PC-3 (cell line): ENCODE measurements around the gene KANK4. TPM values are rescaled to one million over a fixed set of nuclear protein-coding genes. Genes with fewer than 3 reads are reported as not detected.

Experiments
- ATAC-seq: fragments of 200-7000 bp; cut with Tn5 transposase; 2 replicates; pipeline ENCODE4 v1.9.1; 2020; ENCODE audit warnings: mild to moderate bottlenecking, moderate library complexity
- BruUV-seq: library from RNA; stranded (reverse); fragments of 400-500 nt; replicated peaks from 2 replicates; lab custom pipeline; 2021; lab: Mats Ljungman, UMichigan
- CTCF ChIA-PET: fragments of 300-600 bp; sonication (Branson Sonifier 250); formaldehyde crosslinking; loops from one replicate; lab custom pipeline; 2022; ENCODE audit warnings: antibody characterized with exemption; lab: Charles Lee
- POLR2A ChIA-PET: fragments of 300-600 bp; sonication (Branson Sonifier 250); formaldehyde crosslinking; loops from one replicate; lab custom pipeline; 2022; ENCODE audit warnings: antibody characterized with exemption; ENCODE audit not compliant: unreplicated experiment; lab: Charles Lee
- DNase-seq: peaks from one replicate; pipeline ENCODE4 v3.0.0-alpha.2; 2015
- H2AFZ ChIP-seq: fragments of 300-600 bp; sonication (generic); 2 replicates; pipeline ENCODE4 v1.6.0; 2016; ENCODE audit warnings: antibody characterized with exemption, low read length
- H3F3A ChIP-seq: fragments of 300-600 bp; sonication (generic); one replicate; pipeline ENCODE4 v1.6.0; 2017; ENCODE audit warnings: antibody characterized with exemption, low read length, control low read depth, mild to moderate bottlenecking; ENCODE audit not compliant: unreplicated experiment
- H3K27ac ChIP-seq: fragments of 300-600 bp; sonication (generic); 2 replicates; pipeline ENCODE4 v1.5.1; 2016; ENCODE audit warnings: mild to moderate bottlenecking, low read length
- H3K27me3 ChIP-seq: fragments of 300-600 bp; sonication (generic); 2 replicates; pipeline ENCODE4 v1.6.1; 2016; ENCODE audit warnings: low read length, mixed read lengths
- H3K36me3 ChIP-seq: fragments of 300-600 bp; sonication (generic); 2 replicates; pipeline ENCODE4 v1.6.1; 2016; ENCODE audit warnings: low read depth, mixed run types, low read length, mixed read lengths
- H3K4me1 ChIP-seq: fragments of 300-600 bp; sonication (generic); 2 replicates; pipeline ENCODE4 v1.5.1; 2016; ENCODE audit warnings: low read length; ENCODE audit not compliant: insufficient read depth
- H3K4me2 ChIP-seq: fragments of 300-600 bp; sonication (generic); 2 replicates; pipeline ENCODE4 v1.6.0; 2016; ENCODE audit warnings: low read length
- H3K4me3 ChIP-seq: fragments of 300-600 bp; sonication (generic); 2 replicates; pipeline ENCODE4 v1.5.1; 2016; ENCODE audit warnings: mild to moderate bottlenecking, low read length, mixed read lengths
- H3K79me2 ChIP-seq: fragments of 300-600 bp; sonication (generic); 2 replicates; pipeline ENCODE4 v1.6.1; 2017; ENCODE audit warnings: low read length, mixed read lengths
- H3K9ac ChIP-seq: fragments of 300-600 bp; sonication (generic); 2 replicates; pipeline ENCODE4 v1.6.0; 2016; ENCODE audit warnings: mild to moderate bottlenecking, low read length
- H3K9me2 ChIP-seq: fragments of 300-600 bp; sonication (generic); replicated peaks from 2 replicates; pipeline ENCODE4 v1.6.1; 2016; ENCODE audit warnings: mixed run types, low read length, mixed read lengths
- H3K9me3 ChIP-seq: fragments of 300-600 bp; sonication (generic); 2 replicates; pipeline ENCODE4 v1.6.1; 2016; ENCODE audit warnings: low read length, mixed read lengths
- H4K20me1 ChIP-seq: fragments of 300-600 bp; sonication (generic); 2 replicates; pipeline ENCODE4 v1.6.1; 2016; ENCODE audit warnings: low read length, mixed read lengths
- EZH2 ChIP-seq: fragments of 300-600 bp; sonication (generic); IDR thresholded peaks from one replicate; pipeline ENCODE4 v1.6.1; 2017; ENCODE audit warnings: antibody characterized with exemption, mild to moderate bottlenecking, low read length; ENCODE audit not compliant: unreplicated experiment
- EZH2phosphoT487 ChIP-seq: fragments of 300-600 bp; sonication (generic); IDR thresholded peaks from 2 replicates; pipeline ENCODE4 v1.6.1; 2018; ENCODE audit warnings: mild to moderate bottlenecking, antibody characterized with exemption, low read length, borderline replicate concordance
- intact Hi-C: fragments of 100-400 bp; cut with micrococcal nuclease; formaldehyde crosslinking; loops from 2 replicates; pipeline ENCODE4 v1.9.0; 2023
- total RNA-seq: library from RNA; depleted of rRNA; stranded (reverse); fragments of >200 nt; gene quantifications from 2 replicates; pipeline ENCODE4 v1.2.3, GENCODE V29; 2014
- TF ChIP-seq, protein P1 (sequence below): fragments of 300-600 bp; sonication (generic); conservative IDR thresholded peaks from 2 replicates; pipeline ENCODE4 v1.5.1; 2017; ENCODE audit warnings: antibody characterized with exemption, low read depth, mild to moderate bottlenecking, low read length

KANK4 gene
- total RNA-seq, 1 experiment from 2014 or later: not detected

DNA sequence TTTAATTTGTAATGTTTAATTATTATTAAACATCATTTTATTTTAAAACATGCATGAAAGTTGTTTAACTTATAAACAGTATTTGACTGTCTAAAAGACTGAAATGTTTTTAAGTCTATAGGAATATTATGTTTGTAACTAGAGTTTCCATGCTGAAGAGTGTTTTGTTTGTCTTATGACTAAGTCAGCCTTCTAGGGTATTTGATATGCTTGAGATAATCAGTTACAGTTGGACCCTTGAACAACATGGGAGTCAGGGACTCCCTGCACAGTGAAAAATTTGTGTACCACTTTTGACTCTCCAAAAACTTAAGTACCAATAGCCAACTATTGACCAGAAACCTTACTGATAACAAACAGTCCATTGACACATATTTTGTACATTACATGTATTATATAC lies 45.5 kb upstream of the KANK4 start:
- H3K4me1 ChIP-seq: no peaks in the 10 kb centered on the region; the same call in 1 of the 2 replicates
- no peak overlapping the region for H2AFZ ChIP-seq
- H3K36me3 ChIP-seq: no peaks in the 10 kb centered on the region
- no peak for TF ChIP-seq EZH2phosphoT487
- TF ChIP-seq, protein P1, sequence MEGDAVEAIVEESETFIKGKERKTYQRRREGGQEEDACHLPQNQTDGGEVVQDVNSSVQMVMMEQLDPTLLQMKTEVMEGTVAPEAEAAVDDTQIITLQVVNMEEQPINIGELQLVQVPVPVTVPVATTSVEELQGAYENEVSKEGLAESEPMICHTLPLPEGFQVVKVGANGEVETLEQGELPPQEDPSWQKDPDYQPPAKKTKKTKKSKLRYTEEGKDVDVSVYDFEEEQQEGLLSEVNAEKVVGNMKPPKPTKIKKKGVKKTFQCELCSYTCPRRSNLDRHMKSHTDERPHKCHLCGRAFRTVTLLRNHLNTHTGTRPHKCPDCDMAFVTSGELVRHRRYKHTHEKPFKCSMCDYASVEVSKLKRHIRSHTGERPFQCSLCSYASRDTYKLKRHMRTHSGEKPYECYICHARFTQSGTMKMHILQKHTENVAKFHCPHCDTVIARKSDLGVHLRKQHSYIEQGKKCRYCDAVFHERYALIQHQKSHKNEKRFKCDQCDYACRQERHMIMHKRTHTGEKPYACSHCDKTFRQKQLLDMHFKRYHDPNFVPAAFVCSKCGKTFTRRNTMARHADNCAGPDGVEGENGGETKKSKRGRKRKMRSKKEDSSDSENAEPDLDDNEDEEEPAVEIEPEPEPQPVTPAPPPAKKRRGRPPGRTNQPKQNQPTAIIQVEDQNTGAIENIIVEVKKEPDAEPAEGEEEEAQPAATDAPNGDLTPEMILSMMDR: no peak
- no peak for TF ChIP-seq EZH2
- no peaks in the 10 kb centered on the region for H3K27me3 ChIP-seq
- H3K4me2 ChIP-seq: no peak overlapping the region
- intact Hi-C loops: no loop called here
- ChIA-PET CTCF (no interaction called here), POLR2A (no interaction called here)
- H4K20me1 ChIP-seq: no peaks in the 10 kb centered on the region
- DNase-seq: peak; percentile 21
- no peak overlapping the region for H3K9ac ChIP-seq
- no peaks in the 10 kb centered on the region for H3K79me2 ChIP-seq
- no peak overlapping the region for H3K27ac ChIP-seq
- ATAC-seq: no peak
- no TSS peak for BruUV-seq
- H3F3A ChIP-seq: no peaks in the 10 kb centered on the region
- H3K9me2 ChIP-seq: no peaks in the 10 kb centered on the region
- no peak overlapping the region for H3K4me3 ChIP-seq
- no peaks in the 10 kb centered on the region for H3K9me3 ChIP-seq

DNA sequence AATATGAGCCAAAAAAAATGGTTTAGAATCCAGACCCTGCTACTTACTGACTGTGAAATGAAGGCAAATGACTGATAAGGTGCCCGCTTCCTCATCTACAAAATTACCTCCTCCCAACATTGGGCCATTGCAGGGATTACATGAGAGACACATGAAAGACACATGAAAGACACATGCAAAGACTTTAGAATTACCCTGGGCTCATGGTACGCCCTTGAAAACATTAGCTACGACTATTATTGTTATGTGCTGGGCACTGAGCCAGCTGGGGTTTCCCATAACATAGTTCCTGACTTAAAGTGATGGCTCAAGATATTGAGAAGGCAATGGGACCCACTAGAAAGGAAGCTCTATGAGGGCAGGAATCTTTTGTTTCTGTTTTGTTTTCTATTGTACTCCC lies 43.7 kb upstream of the KANK4 start:
- no peaks in the 10 kb centered on the region for H3F3A ChIP-seq
- intact Hi-C loops: no loop called here
- no peaks in the 10 kb centered on the region for H3K9me2 ChIP-seq
- TF ChIP-seq EZH2 (no peak), EZH2phosphoT487 (no peak)
- TF ChIP-seq, protein P1: no peak
- no peaks in the 10 kb centered on the region for H3K9me3 ChIP-seq
- no peaks in the 10 kb centered on the region for H3K27me3 ChIP-seq
- no peaks in the 10 kb centered on the region for H3K79me2 ChIP-seq
- no peak overlapping the region for H3K4me3 ChIP-seq
- no peak overlapping the region for H3K4me2 ChIP-seq
- ChIA-PET POLR2A (no interaction called here), CTCF (no interaction called here)
- no peak overlapping the region for H2AFZ ChIP-seq
- no TSS peak for BruUV-seq
- no peak overlapping the region for H3K27ac ChIP-seq
- H3K9ac ChIP-seq: no peak overlapping the region
- H3K36me3 ChIP-seq: no peaks in the 10 kb centered on the region
- H3K4me1 ChIP-seq: no peaks in the 10 kb centered on the region; the same call in 1 of the 2 replicates
- H4K20me1 ChIP-seq: no peaks in the 10 kb centered on the region
- no peak for DNase-seq
- ATAC-seq: no peak

DNA sequence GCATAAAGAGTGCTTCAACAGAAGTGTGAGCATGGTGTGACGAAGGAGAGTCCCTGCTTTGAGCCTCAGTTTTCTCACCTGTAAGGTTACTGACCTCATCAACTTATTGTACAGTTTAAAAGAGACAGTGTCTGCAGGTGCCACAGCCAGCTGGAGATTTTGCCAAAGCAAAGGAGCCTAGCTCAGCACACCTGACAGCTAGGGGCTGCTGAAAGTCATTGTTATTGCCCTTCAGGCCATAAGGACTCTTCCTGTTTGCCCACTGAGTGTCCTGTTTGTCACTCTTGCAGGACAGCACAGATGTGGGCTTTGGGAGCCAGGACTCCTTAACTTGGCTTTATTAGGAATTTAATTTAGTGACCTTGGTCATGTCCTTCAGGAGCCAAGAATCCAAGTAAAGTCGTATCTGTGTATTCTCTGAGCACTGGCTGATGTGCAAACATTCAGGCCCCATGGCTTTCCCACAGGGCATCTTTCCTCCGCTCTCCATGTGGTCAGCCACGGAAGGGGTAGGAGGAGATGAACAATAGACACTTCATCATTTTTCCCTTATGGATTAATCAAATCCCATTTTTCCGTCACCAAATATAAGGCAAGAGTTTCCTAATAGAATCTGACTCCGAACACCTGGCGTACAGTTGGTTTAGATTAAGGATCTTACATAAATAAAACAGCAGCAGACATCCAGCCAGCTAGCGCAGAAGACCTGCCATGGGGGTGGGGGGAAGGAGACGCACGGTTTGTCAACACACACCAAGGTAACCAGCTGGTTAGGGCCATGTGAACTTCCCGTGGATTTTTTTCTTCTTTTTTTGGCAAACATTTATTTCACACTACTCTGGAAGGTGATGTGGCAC lies 43.1 kb upstream of the KANK4 start:
- CTCF ChIA-PET: no interaction called here
- POLR2A ChIA-PET: no interaction called here
- no peak overlapping the region for H3K9ac ChIP-seq
- no peaks in the 10 kb centered on the region for H3K9me2 ChIP-seq
- no peaks in the 10 kb centered on the region for H3K79me2 ChIP-seq
- H3K36me3 ChIP-seq: no peaks in the 10 kb centered on the region
- H4K20me1 ChIP-seq: no peaks in the 10 kb centered on the region
- no peaks in the 10 kb centered on the region for H3F3A ChIP-seq
- DNase-seq (no peak), ATAC-seq (no peak)
- no peaks in the 10 kb centered on the region for H3K27me3 ChIP-seq
- no peak overlapping the region for H3K27ac ChIP-seq
- no peak overlapping the region for H2AFZ ChIP-seq
- H3K9me3 ChIP-seq: no peaks in the 10 kb centered on the region
- no peak overlapping the region for H3K4me3 ChIP-seq
- no TSS peak for BruUV-seq
- H3K4me1 ChIP-seq: no peaks in the 10 kb centered on the region; the same call in 1 of the 2 replicates
- TF ChIP-seq, protein P1: no peak
- no peak for TF ChIP-seq EZH2phosphoT487
- TF ChIP-seq EZH2: no peak
- H3K4me2 ChIP-seq: no peak overlapping the region
- intact Hi-C loops: no loop called here
